ENCODE data around the gene CHRM2. TPM values are rescaled to one million over a fixed set of nuclear protein-coding genes. Genes with fewer than 3 reads are reported as not detected.

The CHRM2 gene
- total RNA-seq, 6 experiments from 2014 or later: 1.1 to 4.5 (median 3.9) TPM

- Mint-ChIP-seq H3K27me3 (ENCODE audit: insufficient read depth) (no peaks in the 10 kb centered on the region; the same call in none of the 2 replicates), H3K27ac (no peak overlapping the region), H3K9me3 (no peaks in the 10 kb centered on the region), H3K36me3 (ENCODE audit: low read depth) (no peaks in the 10 kb centered on the region), H3K4me1 (ENCODE audit: low read depth) (peaks cover 18% of the 10 kb centered on the region; the same call in 1 of the 2 replicates), H3K4me3 (no peak overlapping the region)
- no peak for DNase-seq
- no peak for TF ChIP-seq CTCF (IDR thresholded peaks at IDR 0.05)
Measured at GRCh38 chr7:136969761-136970160, 101.3 kb downstream of the CHRM2 start.

- no peaks in the 10 kb centered on the region for H3K9me3 Mint-ChIP-seq
- no peak for DNase-seq
- H3K36me3 Mint-ChIP-seq (ENCODE audit: low read depth): no peaks in the 10 kb centered on the region
- no peak overlapping the region for H3K4me3 Mint-ChIP-seq
- no peaks in the 10 kb centered on the region; the same call in none of the 2 replicates for H3K27me3 Mint-ChIP-seq (ENCODE audit: insufficient read depth)
- no peak overlapping the region for H3K27ac Mint-ChIP-seq
- TF ChIP-seq CTCF (IDR thresholded peaks at IDR 0.05): no peak
- H3K4me1 Mint-ChIP-seq (ENCODE audit: low read depth): peaks cover 19% of the 10 kb centered on the region; the same call in 1 of the 2 replicates
Measured at GRCh38 chr7:136971776-136972175, 103.3 kb downstream of the CHRM2 start.

- H3K9me3 Mint-ChIP-seq: no peaks in the 10 kb centered on the region
- no peaks in the 10 kb centered on the region; the same call in none of the 2 replicates for H3K27me3 Mint-ChIP-seq (ENCODE audit: insufficient read depth)
- H3K4me3 Mint-ChIP-seq: no peak overlapping the region
- H3K27ac Mint-ChIP-seq: no peak overlapping the region
- peaks cover 6% of the 10 kb centered on the region; the same call in 1 of the 2 replicates for H3K36me3 Mint-ChIP-seq (ENCODE audit: low read depth)
- no peak for DNase-seq
- TF ChIP-seq CTCF (IDR thresholded peaks at IDR 0.05): no peak; the same call in 1 of the 2 replicates
- H3K4me1 Mint-ChIP-seq (ENCODE audit: low read depth): peaks cover 16% of the 10 kb centered on the region; the same call in 1 of the 2 replicates
Measured at GRCh38 chr7:136976504-136977251, 108.2 kb downstream of the CHRM2 start.

GRCh38 chr7:136993377-136993776, 124.9 kb downstream of the CHRM2 start:
- TF ChIP-seq CTCF (IDR thresholded peaks at IDR 0.05): no peak
- H3K9me3 Mint-ChIP-seq: peaks cover 4% of the 10 kb centered on the region; the same call in 1 of the 2 replicates
- no peak overlapping the region for H3K4me3 Mint-ChIP-seq
- H3K36me3 Mint-ChIP-seq (ENCODE audit: low read depth): no peaks in the 10 kb centered on the region
- DNase-seq: no peak
- no peak overlapping the region for H3K27ac Mint-ChIP-seq
- H3K27me3 Mint-ChIP-seq (ENCODE audit: insufficient read depth): no peaks in the 10 kb centered on the region
- H3K4me1 Mint-ChIP-seq (ENCODE audit: low read depth): peaks cover 18% of the 10 kb centered on the region

- Mint-ChIP-seq H3K4me3 (no peak overlapping the region), H3K27me3 (ENCODE audit: insufficient read depth) (no peaks in the 10 kb centered on the region), H3K36me3 (ENCODE audit: low read depth) (no peaks in the 10 kb centered on the region), H3K9me3 (no peaks in the 10 kb centered on the region), H3K4me1 (ENCODE audit: low read depth) (peaks cover 55% of the 10 kb centered on the region), H3K27ac (peak overlapping the region; percentile 68)
- TF ChIP-seq CTCF (IDR thresholded peaks at IDR 0.05): no peak
- no peak for DNase-seq
Measured at GRCh38 chr7:136997735-136998134, 129.3 kb downstream of the CHRM2 start.

Data from HFFc6 (cell line).